NCI-H82 (cell line): ENCODE results near the gene HLCS.
"Not testable (repeated sequence)": the region's sequence is repeated elsewhere in the genome, so short reads cannot be mapped to it uniquely, and the experiment has no call there.

Experiments
- DNase-seq: peaks from one replicate; lab custom pipeline; 2025; lab: John Stamatoyannopoulos, UW

HLCS gene

GRCh38 chr21:36966066-36966820 lies at the start of gene HLCS:
Gene HLCS (minus strand): TSS chr21:36966669. CDS start chr21:36966638, 31 bp downstream.
- DNase-seq = peak; percentile 82

GRCh38 chr21:37009740-37010341 lies 43.4 kb upstream of the HLCS start:
- peak; percentile 93 for DNase-seq

GRCh38 chr21:37008724-37009123 lies 42.3 kb upstream of the HLCS start:
- no peak for DNase-seq

- DNase-seq = peak; percentile 22
Observed at GRCh38 chr21:37006486-37007291, 40.2 kb upstream of the HLCS start, which contains the start of gene RIPPLY3. Gene RIPPLY3 (plus strand): TSS chr21:37006702. CDS start chr21:37006773, 71 bp downstream.

- DNase-seq = no peak
Observed at GRCh38 chr21:37005548-37006485, 39.3 kb upstream of the HLCS start.

- not testable (repeated sequence) for DNase-seq
Observed at GRCh38 chr21:37003917-37004316, 37.4 kb upstream of the HLCS start.

GRCh38 chr21:37002851-37003250 lies 36.4 kb upstream of the HLCS start:
- DNase-seq = not testable (repeated sequence)

GRCh38 chr21:37001441-37001840 lies 35.0 kb upstream of the HLCS start:
- no peak for DNase-seq

- DNase-seq = peak; percentile 29
Observed at GRCh38 chr21:37000381-37000780, 33.9 kb upstream of the HLCS start.

GRCh38 chr21:36999131-36999898 lies 32.8 kb upstream of the HLCS start:
- DNase-seq = no peak

GRCh38 chr21:36995285-36995684 lies 28.8 kb upstream of the HLCS start:
- DNase-seq = not testable (repeated sequence)

GRCh38 chr21:36994501-36995158 lies 28.2 kb upstream of the HLCS start:
- no peak for DNase-seq

- DNase-seq = no peak
Observed at GRCh38 chr21:36992671-36993070, 26.2 kb upstream of the HLCS start.

- peak; percentile 37 for DNase-seq
Observed at GRCh38 chr21:36990508-36991205, 24.2 kb upstream of the HLCS start.

- DNase-seq = peak; percentile 97
Observed at GRCh38 chr21:36989699-36990507, 23.4 kb upstream of the HLCS start.

GRCh38 chr21:36989199-36989698 lies 22.8 kb upstream of the HLCS start:
- DNase-seq = not testable (repeated sequence)

GRCh38 chr21:36988536-36988935 lies 22.1 kb upstream of the HLCS start:
- no peak for DNase-seq

GRCh38 chr21:36987845-36988244 lies 21.4 kb upstream of the HLCS start:
- no peak for DNase-seq
